AG09309 (cell line): ENCODE results near the gene CLSTN1.

Experiments
- DNase-seq: peaks from one replicate; pipeline ENCODE4 v3.0.0-alpha.2; 2010; ENCODE audit warnings: low read depth
- H3K4me3 ChIP-seq: 2 replicates; pipeline ENCODE4 v1.5.1; 2011; ENCODE audit warnings: mild to moderate bottlenecking, low read depth, low read length, moderate library complexity; ENCODE audit not compliant: control insufficient read depth
- TF ChIP-seq, protein P1 (sequence below): IDR thresholded peaks from 2 replicates; pipeline ENCODE4 v1.5.1; 2011; ENCODE audit warnings: mild to moderate bottlenecking, low read depth, low read length, inconsistent platforms; ENCODE audit not compliant: insufficient read depth, control insufficient read depth; ENCODE audit errors: missing control alignments

CLSTN1 gene

GRCh38 chr1:9823943-9824701 is at the start of gene CLSTN1:
Gene CLSTN1 (minus strand): TSS chr1:9823965. CDS start chr1:9823733, 232 bp downstream.
- H3K4me3 ChIP-seq = peak within 1 kb of the TSS; percentile 66
- TF ChIP-seq, protein P1, sequence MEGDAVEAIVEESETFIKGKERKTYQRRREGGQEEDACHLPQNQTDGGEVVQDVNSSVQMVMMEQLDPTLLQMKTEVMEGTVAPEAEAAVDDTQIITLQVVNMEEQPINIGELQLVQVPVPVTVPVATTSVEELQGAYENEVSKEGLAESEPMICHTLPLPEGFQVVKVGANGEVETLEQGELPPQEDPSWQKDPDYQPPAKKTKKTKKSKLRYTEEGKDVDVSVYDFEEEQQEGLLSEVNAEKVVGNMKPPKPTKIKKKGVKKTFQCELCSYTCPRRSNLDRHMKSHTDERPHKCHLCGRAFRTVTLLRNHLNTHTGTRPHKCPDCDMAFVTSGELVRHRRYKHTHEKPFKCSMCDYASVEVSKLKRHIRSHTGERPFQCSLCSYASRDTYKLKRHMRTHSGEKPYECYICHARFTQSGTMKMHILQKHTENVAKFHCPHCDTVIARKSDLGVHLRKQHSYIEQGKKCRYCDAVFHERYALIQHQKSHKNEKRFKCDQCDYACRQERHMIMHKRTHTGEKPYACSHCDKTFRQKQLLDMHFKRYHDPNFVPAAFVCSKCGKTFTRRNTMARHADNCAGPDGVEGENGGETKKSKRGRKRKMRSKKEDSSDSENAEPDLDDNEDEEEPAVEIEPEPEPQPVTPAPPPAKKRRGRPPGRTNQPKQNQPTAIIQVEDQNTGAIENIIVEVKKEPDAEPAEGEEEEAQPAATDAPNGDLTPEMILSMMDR = no peak
- DNase-seq = no peak

DNA sequence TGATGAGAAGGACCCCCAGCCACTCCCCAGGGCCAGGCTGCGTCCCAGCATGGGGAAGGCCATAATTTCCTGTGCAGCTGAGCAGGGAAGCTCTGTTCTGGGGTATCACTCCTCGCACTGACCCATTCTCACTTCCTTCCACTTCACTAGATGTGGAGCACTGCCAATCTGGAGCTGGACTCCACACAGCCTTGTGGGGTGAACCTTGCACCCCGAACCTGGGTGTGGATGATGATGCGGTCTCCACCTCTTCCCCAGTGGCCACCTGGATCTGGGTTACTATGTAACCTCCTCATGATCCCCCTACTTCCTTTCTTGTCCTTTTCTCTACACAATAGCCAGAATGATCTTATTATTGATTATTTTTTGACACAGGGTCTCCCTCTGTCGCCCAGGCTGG is 49.6 kb upstream of the CLSTN1 start:
- TF ChIP-seq, protein P1 = no peak
- H3K4me3 ChIP-seq = no peak overlapping the region
- no peak for DNase-seq

GRCh38 chr1:9872430-9873165 is 48.8 kb upstream of the CLSTN1 start:
- H3K4me3 ChIP-seq = no peak overlapping the region
- no peak for DNase-seq
- TF ChIP-seq, protein P1 = no peak

GRCh38 chr1:9871707-9872425 is 48.1 kb upstream of the CLSTN1 start:
- TF ChIP-seq, protein P1 = no peak
- H3K4me3 ChIP-seq = no peak overlapping the region
- no peak for DNase-seq

DNA sequence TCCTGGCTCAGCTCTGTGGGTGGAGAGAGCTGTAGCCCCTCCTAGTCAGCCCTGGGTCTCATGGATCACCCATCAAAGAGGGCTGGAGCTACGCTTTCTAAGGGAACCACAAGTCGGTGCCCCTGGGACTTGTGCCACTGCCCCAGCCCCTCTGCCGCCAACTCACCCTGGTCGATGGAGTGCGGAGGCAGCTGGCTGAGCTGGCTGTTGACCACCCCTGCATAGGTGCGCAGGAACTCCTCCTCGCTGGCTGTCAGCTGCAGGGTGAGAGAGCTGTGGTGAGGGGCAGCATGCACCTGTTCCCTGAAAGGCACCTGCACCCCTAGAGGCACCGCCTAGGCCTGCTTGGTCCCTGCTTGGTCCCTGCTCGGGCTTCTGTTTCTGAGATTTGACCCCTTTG is 47.3 kb upstream of the CLSTN1 start:
- no peak overlapping the region for H3K4me3 ChIP-seq
- DNase-seq = no peak
- TF ChIP-seq, protein P1 = no peak

- no peak overlapping the region for H3K4me3 ChIP-seq
- TF ChIP-seq, protein P1 = no peak
- DNase-seq = no peak
These were observed 46.8 kb upstream of the CLSTN1 start for GRCh38 chr1:9870572-9870971.
